Esophagus squamous epithelium (tissue), 5 donors: ENCODE measurements around the gene PTPRT. TPM values are rescaled to one million over a fixed set of nuclear protein-coding genes. Genes with fewer than 3 reads are reported as not detected.

Source experiments
- DNase-seq: peaks from one replicate; lab custom pipeline; 2025; lab: John Stamatoyannopoulos, UW
- H3K27ac ChIP-seq, 4 donors: fragments of 200-600 bp; sonication (generic); one replicate each; pipeline ENCODE4 v1.5.1; 2016 to 2019; ENCODE audit warnings: mild to moderate bottlenecking in 1 of 4
- H3K27me3 ChIP-seq, 4 donors: fragments of 200-600 bp; sonication (generic); 1 replicate in 3 of 4; 2 replicates in 1 of 4; pipeline versions ENCODE4 v1.5.1 to v1.6.0; 2017 to 2021; ENCODE audit warnings: antibody characterized with exemption in 1 of 4
- H3K36me3 ChIP-seq, 3 donors: fragments of 200-600 bp; sonication (generic); one replicate each; pipeline ENCODE4 v1.5.1; 2016 to 2019
- H3K4me1 ChIP-seq, 3 donors: fragments of 200-600 bp; sonication (generic); one replicate each; pipeline ENCODE4 v1.5.1; 2017 to 2019
- H3K4me3 ChIP-seq, 4 donors: fragments of 200-600 bp; sonication (generic); 1 replicate in 3 of 4; 2 replicates in 1 of 4; pipeline ENCODE4 v1.5.1; 2016 to 2019; ENCODE audit warnings: mild to moderate bottlenecking in 2 of 4, moderate library complexity in 1 of 4
- H3K9me3 ChIP-seq, 3 donors: fragments of 200-600 bp; sonication (generic); one replicate each; pipeline ENCODE4 v1.5.1; 2016 to 2019
- CTCF ChIP-seq, 6 experiments: fragments of 450-650 bp in 4 of 6; fragments of 200-600 bp in 2 of 6; sonication (generic) in 2 of 6; IDR thresholded peaks; one replicate each; pipeline ENCODE4 v1.5.1; 2016 to 2019; ENCODE audit warnings: antibody characterized with exemption in 6 of 6, mild to moderate bottlenecking in 4 of 6, moderate library complexity in 4 of 6
- POLR2A ChIP-seq, 4 donors: fragments of 450-650 bp; IDR thresholded peaks; one replicate each; pipeline ENCODE4 v1.6.1; 2017; ENCODE audit warnings: antibody characterized with exemption in 4 of 4, mild to moderate bottlenecking in 4 of 4, moderate library complexity in 3 of 4
- WGBS, 2 donors: methylation state at CpG; one replicate each; pipeline ENCODE4 v1.1.5; 2018; 5-methylcytosine and 5-hydroxymethylcytosine counted together
- intact Hi-C: fragments of 100-400 bp; cut with DNase I; formaldehyde crosslinking; loops from one replicate; pipeline ENCODE4 v1.15.0; 2022
- total RNA-seq, 4 donors: library from RNA; depleted of rRNA; stranded (reverse); fragments of >200 nt; gene quantifications; one replicate each; pipeline ENCODE4 v1.1.0, GENCODE V29; 2016
- donor health status: DM: yes; HTN: yes; CAD: no.

Gene PTPRT
- total RNA-seq, 4 donors from 2014 or later, result under 0.01 to 0.06 TPM; not detected in 2

- no peak for TF ChIP-seq POLR2A (IDR thresholded peaks at IDR 0.05)
- no peak for TF ChIP-seq CTCF (IDR thresholded peaks at IDR 0.05)
- H3K4me1 ChIP-seq, result no peaks in the 10 kb centered on the region
- no peak for DNase-seq
- 62 to 68% methylated on average over 6 of the region's 6 CpGs for WGBS, 2 donors
- intact Hi-C loops, result no loop called here
- H3K36me3 ChIP-seq, result no peaks in the 10 kb centered on the region
- H3K4me3 ChIP-seq, result no peak overlapping the region
- H3K27ac ChIP-seq, result no peak overlapping the region
- H3K27me3 ChIP-seq, result peaks cover 0 to 5% (median 0%) of the 10 kb centered on the region in 4 donors
- H3K9me3 ChIP-seq, result no peaks in the 10 kb centered on the region
These were observed 151.9 kb downstream of the PTPRT start for GRCh38 chr20:43037605-43038309.

GRCh38 chr20:43034981-43035724, 154.6 kb downstream of the PTPRT start:
- H3K4me3 ChIP-seq, result no peak overlapping the region
- H3K36me3 ChIP-seq, result no peaks in the 10 kb centered on the region
- 52 to 62% methylated on average over 6 to 9 of the region's 9 CpGs for WGBS, 2 donors
- intact Hi-C loops, result no loop called here
- peaks cover 0 to 5% (median 0%) of the 10 kb centered on the region in 4 donors for H3K27me3 ChIP-seq
- no peaks in the 10 kb centered on the region for H3K4me1 ChIP-seq
- no peak for TF ChIP-seq POLR2A (IDR thresholded peaks at IDR 0.05)
- TF ChIP-seq CTCF (IDR thresholded peaks at IDR 0.05), result no peak
- no peak overlapping the region for H3K27ac ChIP-seq
- DNase-seq, result no peak
- no peaks in the 10 kb centered on the region for H3K9me3 ChIP-seq

GRCh38 chr20:43032459-43032858, 157.2 kb downstream of the PTPRT start:
- no peak overlapping the region for H3K4me3 ChIP-seq
- TF ChIP-seq CTCF (IDR thresholded peaks at IDR 0.05) (no peak), POLR2A (IDR thresholded peaks at IDR 0.05) (no peak)
- DNase-seq, result no peak
- intact Hi-C loops, result no loop called here
- WGBS, 2 donors, result 51 to 55% methylated on average over 3 of the region's 3 CpGs
- H3K27ac ChIP-seq, result no peak overlapping the region
- H3K9me3 ChIP-seq, result no peaks in the 10 kb centered on the region
- no peaks in the 10 kb centered on the region for H3K4me1 ChIP-seq
- H3K27me3 ChIP-seq, result peaks cover 0 to 5% (median 0%) of the 10 kb centered on the region in 4 donors
- no peaks in the 10 kb centered on the region for H3K36me3 ChIP-seq

- intact Hi-C loops, result no loop called here
- no peaks in the 10 kb centered on the region for H3K9me3 ChIP-seq
- TF ChIP-seq CTCF (IDR thresholded peaks at IDR 0.05) (no peak), POLR2A (IDR thresholded peaks at IDR 0.05) (no peak)
- no peak overlapping the region for H3K27ac ChIP-seq
- peaks cover 0 to 5% (median 0%) of the 10 kb centered on the region in 4 donors for H3K27me3 ChIP-seq
- WGBS, 2 donors, result 87 to 90% methylated on average over 8 of the region's 8 CpGs
- H3K36me3 ChIP-seq, result no peaks in the 10 kb centered on the region
- no peak for DNase-seq
- H3K4me1 ChIP-seq, result no peaks in the 10 kb centered on the region
- no peak overlapping the region for H3K4me3 ChIP-seq
These were observed 160.5 kb downstream of the PTPRT start for GRCh38 chr20:43029176-43029575.

- DNase-seq, result no peak
- TF ChIP-seq CTCF (IDR thresholded peaks at IDR 0.05), result no peak
- no peak overlapping the region for H3K4me3 ChIP-seq
- no peak overlapping the region for H3K27ac ChIP-seq
- no peaks in the 10 kb centered on the region for H3K36me3 ChIP-seq
- 35 to 48% methylated on average over 3 of the region's 3 CpGs for WGBS, 2 donors
- no peaks in the 10 kb centered on the region for H3K27me3 ChIP-seq
- intact Hi-C loops, result no loop called here
- no peaks in the 10 kb centered on the region for H3K4me1 ChIP-seq
- no peaks in the 10 kb centered on the region for H3K9me3 ChIP-seq
These were observed 161.2 kb downstream of the PTPRT start for GRCh38 chr20:43028470-43028869.
